ENCODE measurements around the gene LYL1. TPM values are rescaled to one million over a fixed set of nuclear protein-coding genes. Genes with fewer than 3 reads are reported as not detected.

Gene LYL1
- total and polyA plus RNA-seq, 2 of the 13 experiments (the other 11 are each of a cell fraction or from before 2014, with no cell fraction given), result 0.75 to 0.92 TPM

- TF ChIP-seq PRDM10 (CRISPR knock-in tag; IDR thresholded peaks at IDR 0.05; ENCODE audit: low read depth), result 0 out of 2 replicates have a peak, but pooled peaks have one; percentile 62
- peak; percentile 76; the same call in 1 of the 2 replicates for TF ChIP-seq MXD1 (CRISPR knock-in tag; IDR thresholded peaks at IDR 0.05)
- TF ChIP-seq ZBTB20 (CRISPR knock-in tag; IDR thresholded peaks at IDR 0.05; ENCODE audit: borderline replicate concordance, low read depth), result no peak
- TF ChIP-seq ZNF34 (CRISPR knock-in tag; IDR thresholded peaks at IDR 0.05; ENCODE audit: borderline replicate concordance), result peak; percentile 79; the same call in 1 of the 2 replicates
- TF ChIP-seq ZNF773 (CRISPR knock-in tag; IDR thresholded peaks at IDR 0.05; ENCODE audit: borderline replicate concordance), result no peak
- TF ChIP-seq GZF1 (CRISPR knock-in tag; IDR thresholded peaks at IDR 0.05), result no peak
- no peak for TF ChIP-seq ZNF207 (IDR thresholded peaks at IDR 0.05; ENCODE audit: borderline replicate concordance)
- no peak; the same call in 1 of the 2 replicates for TF ChIP-seq ZNF710 (CRISPR knock-in tag; IDR thresholded peaks at IDR 0.05; ENCODE audit: borderline replicate concordance)
- TF ChIP-seq ZNF543 (CRISPR knock-in tag; IDR thresholded peaks at IDR 0.05), result 0 out of 2 replicates have a peak, but pooled peaks have one; percentile 40
- TF ChIP-seq ZNF616 (CRISPR knock-in tag; IDR thresholded peaks at IDR 0.05; ENCODE audit: low read depth), result no peak
- peak; percentile 99 for TF ChIP-seq AKAP8 (CRISPR knock-in tag; IDR thresholded peaks at IDR 0.05)
- no peak for TF ChIP-seq AHDC1 (CRISPR knock-in tag; IDR thresholded peaks at IDR 0.05; ENCODE audit: borderline replicate concordance)
Measured at GRCh38 chr19:13151605-13152355, 49.1 kb upstream of the LYL1 start (continued).
